Activated naive CD4-positive, alpha-beta T cell treated with anti-CD3 and anti-CD28 coated beads for 36 hours (primary cell): ENCODE data around the gene PPP2R1A. TPM values are rescaled to one million over a fixed set of nuclear protein-coding genes. Genes with fewer than 3 reads are reported as not detected.

Experiments used
- CTCF ChIA-PET: fragments of 350-600 bp; sonication (Branson Sonifier 250); formaldehyde crosslinking; loops from one replicate; lab custom pipeline; 2021; ENCODE audit warnings: antibody characterized with exemption; lab: Charles Lee
- DNase-seq: peaks from one replicate; pipeline ENCODE4 v3.0.0-alpha.2; 2020
- H3K27ac Mint-ChIP-seq: one replicate; pipeline ENCODE4 v1.8.0; 2021; ENCODE audit warnings: mild to moderate bottlenecking, mixed read lengths
- H3K27me3 Mint-ChIP-seq: one replicate; pipeline ENCODE4 v1.8.0; 2021; ENCODE audit warnings: low read depth, mixed read lengths
- H3K36me3 Mint-ChIP-seq: one replicate; pipeline ENCODE4 v1.8.0; 2021; ENCODE audit warnings: low read depth, mixed read lengths
- H3K4me1 Mint-ChIP-seq: one replicate; pipeline ENCODE4 v1.8.0; 2021; ENCODE audit warnings: low read depth, mixed read lengths
- H3K4me3 Mint-ChIP-seq: one replicate; pipeline ENCODE4 v1.8.0; 2021; ENCODE audit warnings: mild to moderate bottlenecking, moderate library complexity, mixed read lengths
- H3K9me3 Mint-ChIP-seq: one replicate; pipeline ENCODE4 v1.8.0; 2021; ENCODE audit warnings: mixed read lengths
- intact Hi-C: fragments of 100-400 bp; cut with micrococcal nuclease; formaldehyde crosslinking; loops from one replicate; pipeline ENCODE4 v1.15.1; 2023
- total RNA-seq, 2 experiments: library from RNA; stranded (reverse); gene quantifications; one replicate each; pipeline ENCODE4 v1.2.3, GENCODE V29; 2021

The PPP2R1A gene
- 100 to 1,000 TPM; 228 to 232 TPM for total RNA-seq

DNA sequence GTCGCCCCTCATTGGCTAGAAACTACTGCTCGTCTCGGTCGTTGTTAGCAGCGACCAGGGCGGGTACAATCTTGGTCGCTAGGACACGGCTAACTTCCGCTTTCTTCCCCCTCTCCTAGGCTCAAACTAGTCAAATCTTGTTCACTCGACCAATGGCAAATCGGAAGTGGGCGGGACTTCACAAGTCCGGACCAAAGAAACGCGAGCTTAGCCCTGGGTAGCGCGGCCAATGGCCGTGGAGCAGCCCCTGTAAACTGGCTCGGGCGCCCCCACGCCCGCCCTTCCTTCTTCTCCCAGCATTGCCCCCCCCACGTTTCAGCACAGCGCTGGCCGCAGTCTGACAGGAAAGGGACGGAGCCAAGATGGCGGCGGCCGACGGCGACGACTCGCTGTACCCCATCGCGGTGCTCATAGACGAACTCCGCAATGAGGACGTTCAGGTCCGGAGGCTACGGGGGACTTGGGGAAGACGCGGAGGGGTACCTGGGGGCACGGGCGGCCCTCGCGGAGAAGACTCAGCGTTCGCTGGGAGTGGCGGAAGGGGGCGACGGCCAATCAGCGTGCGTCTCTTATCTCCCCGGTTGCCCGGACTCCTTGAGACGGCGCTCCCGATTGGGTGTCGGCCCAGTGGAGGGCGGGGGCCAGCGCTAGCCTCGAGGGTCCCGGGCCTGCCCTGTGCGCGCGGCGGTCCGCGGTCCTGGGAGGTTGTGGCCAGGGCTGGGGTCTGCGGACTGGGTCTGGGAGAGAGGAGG is at the start of gene PPP2R1A:
Gene PPP2R1A, plus strand, starts transcription at position 318 of the 752 bp plus-strand sequence. Its CDS starts 45 bp downstream, at position 363.
- peaks cover 39% of the 10 kb centered on the region for H3K4me1 Mint-ChIP-seq
- intact Hi-C loops: loop anchor here (1.0 to 10.0 kb wide), 6 partner anchors 19 to 448 kb away; partner anchors contain the start of genes ZNF432, ZNF614, ZNF766 and ZNF83
- peak within 1 kb of the TSS; percentile 85 for H3K4me3 Mint-ChIP-seq
- H3K27me3 Mint-ChIP-seq: no peaks in the 10 kb centered on the region
- H3K9me3 Mint-ChIP-seq: no peaks in the 10 kb centered on the region
- peak within 1 kb of the TSS; percentile 94 for H3K27ac Mint-ChIP-seq
- H3K36me3 Mint-ChIP-seq: peaks cover 18% of the 10 kb centered on the region
- CTCF ChIA-PET: interaction anchor here (1.3 to 1.6 kb wide), 2 partner anchors 48 to 69 kb away, joined by 7 read pairs; no protein-coding TSS in a partner anchor
- peak; percentile 99 for DNase-seq

GRCh38 chr19:52141203-52141602 is 48.6 kb upstream of the PPP2R1A start:
- CTCF ChIA-PET: interaction anchor here (1.0 kb wide), 2 partner anchors 18 to 238 kb away, joined by 3 read pairs; no protein-coding TSS in a partner anchor
- intact Hi-C loops: no loop called here
- Mint-ChIP-seq H3K27me3 (no peaks in the 10 kb centered on the region), H3K4me3 (no peak overlapping the region), H3K9me3 (peaks cover 15% of the 10 kb centered on the region), H3K4me1 (peaks cover 23% of the 10 kb centered on the region), H3K36me3 (peaks cover 23% of the 10 kb centered on the region), H3K27ac (no peak overlapping the region)
- DNase-seq: no peak

- CTCF ChIA-PET: no interaction called here
Observed at GRCh38 chr19:52142001-52142595, 47.8 kb upstream of the PPP2R1A start.

GRCh38 chr19:52148256-52148655 is 41.6 kb upstream of the PPP2R1A start:
- H3K27ac Mint-ChIP-seq: no peak overlapping the region
- no peak overlapping the region for H3K4me3 Mint-ChIP-seq
- H3K4me1 Mint-ChIP-seq: no peaks in the 10 kb centered on the region
- CTCF ChIA-PET: no interaction called here
- intact Hi-C loops: no loop called here
- peaks cover 28% of the 10 kb centered on the region for H3K36me3 Mint-ChIP-seq
- DNase-seq: no peak
- no peaks in the 10 kb centered on the region for H3K27me3 Mint-ChIP-seq
- peaks cover 46% of the 10 kb centered on the region for H3K9me3 Mint-ChIP-seq

More at GRCh38 chr19:52142001-52142595, 47.8 kb upstream of the PPP2R1A start:
- peaks cover 19% of the 10 kb centered on the region for H3K9me3 Mint-ChIP-seq
- intact Hi-C loops: no loop called here
- H3K4me1 Mint-ChIP-seq: peaks cover 23% of the 10 kb centered on the region
- H3K4me3 Mint-ChIP-seq: no peak overlapping the region
- DNase-seq: no peak
- no peak overlapping the region for H3K27ac Mint-ChIP-seq
- no peaks in the 10 kb centered on the region for H3K27me3 Mint-ChIP-seq
- H3K36me3 Mint-ChIP-seq: peaks cover 24% of the 10 kb centered on the region

GRCh38 chr19:52155596-52156359 is 34.1 kb upstream of the PPP2R1A start:
- CTCF ChIA-PET: no interaction called here
- Mint-ChIP-seq H3K9me3 (peaks cover 74% of the 10 kb centered on the region), H3K27ac (no peak overlapping the region), H3K27me3 (no peaks in the 10 kb centered on the region), H3K4me3 (no peak overlapping the region), H3K36me3 (peaks cover 78% of the 10 kb centered on the region), H3K4me1 (no peaks in the 10 kb centered on the region)
- intact Hi-C loops: no loop called here
- no peak for DNase-seq

- Mint-ChIP-seq H3K36me3 (peaks cover 39% of the 10 kb centered on the region), H3K27me3 (no peaks in the 10 kb centered on the region), H3K27ac (peak overlapping the region; percentile 95), H3K9me3 (peaks cover 6% of the 10 kb centered on the region), H3K4me3 (peak overlapping the region; percentile 94), H3K4me1 (peaks cover 26% of the 10 kb centered on the region)
- DNase-seq: peak; percentile 18
- intact Hi-C loops: loop anchor here (2.0 kb wide), 1 partner anchor 56 kb away; no protein-coding TSS in a partner anchor
- CTCF ChIA-PET: no interaction called here
Observed at GRCh38 chr19:52170304-52170703, 19.5 kb upstream of the PPP2R1A start.

- Mint-ChIP-seq H3K27me3 (no peaks in the 10 kb centered on the region), H3K9me3 (peaks cover 6% of the 10 kb centered on the region), H3K4me1 (peaks cover 26% of the 10 kb centered on the region), H3K36me3 (peaks cover 35% of the 10 kb centered on the region), H3K4me3 (peak overlapping the region; percentile 94), H3K27ac (peak overlapping the region; percentile 95)
- DNase-seq: peak; percentile 14
- intact Hi-C loops: loop anchor here (1.0 to 2.0 kb wide), 4 partner anchors 18 to 185 kb away; partner anchors contain the start of genes ZNF350 and ZNF616
- CTCF ChIA-PET: no interaction called here
Observed at GRCh38 chr19:52170863-52171320, 19.0 kb upstream of the PPP2R1A start.

DNA sequence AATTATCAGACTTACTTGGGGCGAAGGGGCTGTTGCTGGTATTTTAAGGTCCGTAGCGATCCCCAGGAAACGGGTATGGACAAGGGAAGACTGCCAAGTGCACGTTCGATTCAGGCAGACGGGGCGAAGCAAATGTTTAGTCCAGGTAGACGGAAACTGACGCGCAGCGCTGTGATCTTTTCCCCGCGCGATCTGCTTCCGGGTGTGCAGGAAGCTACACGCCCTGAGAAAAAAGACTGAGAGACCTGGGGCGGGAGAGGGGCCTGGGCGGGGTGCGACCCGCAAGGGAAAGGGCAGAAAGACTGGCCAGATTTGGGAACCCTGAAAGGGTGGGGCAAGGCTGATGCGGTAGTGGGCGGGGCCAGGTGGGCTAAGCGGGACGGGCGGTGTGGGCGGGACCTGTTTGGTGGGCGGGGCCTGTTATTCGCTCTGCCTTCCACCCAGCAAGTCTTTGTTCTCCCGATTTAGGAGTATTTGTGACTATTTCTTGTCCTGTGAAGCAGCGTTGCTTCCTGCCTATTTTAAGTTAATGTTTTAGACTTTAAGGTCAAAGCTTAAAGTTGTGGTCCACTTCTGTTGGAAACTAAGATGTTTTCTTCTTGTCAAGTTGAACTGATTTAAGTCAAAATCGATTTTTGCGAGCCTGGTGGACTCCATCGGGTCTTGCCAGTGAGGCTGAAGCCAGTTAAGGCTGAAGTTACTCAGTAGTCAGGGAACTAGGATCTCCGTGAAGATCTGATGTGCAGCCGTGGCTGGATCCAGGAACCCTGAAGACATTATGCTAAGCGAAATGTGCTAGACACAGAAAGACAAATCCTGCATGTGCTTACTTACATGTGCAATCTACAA is 18.3 kb upstream of the PPP2R1A start, which contains the start of gene ZNF836:
Gene ZNF836, minus strand, starts transcription at position 301 of the 849 bp plus-strand sequence. CDS start 3,549 bp downstream, outside the sequence.
- H3K9me3 Mint-ChIP-seq: peaks cover 6% of the 10 kb centered on the region
- peak; percentile 95 for DNase-seq
- H3K4me3 Mint-ChIP-seq: peak within 1 kb of the TSS; percentile 94
- no peaks in the 10 kb centered on the region for H3K27me3 Mint-ChIP-seq
- peaks cover 26% of the 10 kb centered on the region for H3K4me1 Mint-ChIP-seq
- intact Hi-C loops: loop anchor here (1.0 to 2.0 kb wide), 4 partner anchors 18 to 185 kb away; partner anchors contain the start of genes ZNF350 and ZNF616
- peaks cover 35% of the 10 kb centered on the region for H3K36me3 Mint-ChIP-seq
- H3K27ac Mint-ChIP-seq: peak within 1 kb of the TSS; percentile 95
- CTCF ChIA-PET: interaction anchor here (0.7 kb wide), 2 partner anchors 13 to 66 kb away, joined by 3 read pairs; no protein-coding TSS in a partner anchor

- H3K27ac Mint-ChIP-seq: peak overlapping the region; percentile 95
- intact Hi-C loops: no loop called here
- DNase-seq: no peak
- H3K4me3 Mint-ChIP-seq: peak overlapping the region; percentile 94
- H3K36me3 Mint-ChIP-seq: peaks cover 29% of the 10 kb centered on the region
- no peaks in the 10 kb centered on the region for H3K27me3 Mint-ChIP-seq
- H3K4me1 Mint-ChIP-seq: peaks cover 26% of the 10 kb centered on the region
- H3K9me3 Mint-ChIP-seq: peaks cover 6% of the 10 kb centered on the region
- CTCF ChIA-PET: no interaction called here
Observed at GRCh38 chr19:52172347-52172746, 17.5 kb upstream of the PPP2R1A start.

DNA sequence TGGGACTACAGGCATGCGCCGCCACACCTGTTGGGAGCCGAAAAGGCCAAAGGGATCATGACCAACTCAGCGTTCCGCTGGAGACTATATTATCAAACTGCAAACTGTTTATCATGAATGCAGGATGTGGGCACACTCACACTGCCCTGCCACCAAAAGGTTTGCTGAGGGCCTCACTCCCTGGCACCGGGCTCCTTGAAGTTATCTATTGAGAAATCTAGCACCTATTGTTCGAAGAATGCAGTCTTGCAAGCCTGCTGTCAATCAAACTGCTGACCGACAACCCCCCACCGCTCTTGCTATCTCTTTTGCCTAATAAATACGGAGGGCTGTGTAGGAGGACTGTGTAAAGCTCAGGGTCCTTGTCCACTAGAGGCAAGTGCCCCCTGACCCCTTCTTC is 13.3 kb upstream of the PPP2R1A start:
- no peak for DNase-seq
- Mint-ChIP-seq H3K36me3 (no peaks in the 10 kb centered on the region), H3K27me3 (no peaks in the 10 kb centered on the region), H3K27ac (no peak overlapping the region), H3K4me3 (no peak overlapping the region), H3K4me1 (peaks cover 9% of the 10 kb centered on the region), H3K9me3 (peaks cover 1% of the 10 kb centered on the region)
- intact Hi-C loops: no loop called here
- CTCF ChIA-PET: no interaction called here

- CTCF ChIA-PET: no interaction called here
- intact Hi-C loops: loop anchor here (5.0 kb wide), 1 partner anchor 140 kb away; the partner anchor contains the start of gene ZNF432
- Mint-ChIP-seq H3K27ac (no peak overlapping the region), H3K4me1 (peaks cover 21% of the 10 kb centered on the region), H3K36me3 (peaks cover 4% of the 10 kb centered on the region), H3K4me3 (no peak overlapping the region), H3K9me3 (no peaks in the 10 kb centered on the region), H3K27me3 (no peaks in the 10 kb centered on the region)
- no peak for DNase-seq
Observed at GRCh38 chr19:52187407-52187806, 2.4 kb upstream of the PPP2R1A start.
